HG03354 (cell line): ENCODE results near the gene PREX1.
A peak's percentile ranks its signal among the peaks of the same experiment; 100 is the strongest.

ENCODE experiments used
- ATAC-seq: cut with Tn5 transposase; IDR thresholded peaks from one replicate; pipeline ENCODE4 v1.9.1; 2021; ENCODE audit warnings: mild to moderate bottlenecking; ENCODE audit not compliant: unreplicated experiment, poor library complexity, severe bottlenecking

Gene PREX1

DNA sequence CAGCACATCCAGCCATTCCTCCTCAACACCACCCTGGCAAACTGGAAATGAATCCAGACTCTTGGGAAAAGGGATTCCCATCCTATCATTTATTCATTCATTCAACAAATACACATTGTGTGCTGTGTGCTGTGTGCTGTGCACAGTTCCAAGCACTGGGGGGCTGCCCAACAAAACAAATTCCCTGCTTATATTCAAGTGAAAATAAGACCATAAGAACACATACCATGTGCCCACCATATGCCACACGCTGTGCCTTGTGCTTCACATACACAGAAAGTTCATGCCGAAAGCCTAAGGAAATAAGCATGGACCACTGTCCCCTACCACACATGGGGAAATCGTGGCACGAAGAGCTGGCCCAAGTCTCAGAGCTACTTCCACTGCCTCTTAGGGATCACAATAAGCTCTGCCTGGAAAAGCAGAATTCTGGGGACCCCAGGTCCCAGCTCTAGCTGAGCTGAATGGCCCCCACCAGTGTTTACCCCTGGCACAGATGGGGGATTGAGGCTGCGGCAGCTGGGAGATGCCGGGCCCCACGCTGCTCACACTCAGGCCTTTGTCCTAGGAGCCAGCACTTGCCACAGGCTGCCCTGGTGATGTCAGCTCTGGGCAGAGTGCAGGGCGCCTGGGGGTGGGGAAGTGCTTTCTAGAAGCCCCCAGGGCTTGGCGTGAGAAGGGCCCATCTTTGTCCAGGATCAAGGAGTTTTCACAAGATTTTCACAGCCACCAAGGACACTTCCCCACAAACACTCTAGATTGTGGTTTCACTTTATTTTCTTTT is 99.6 kb downstream of the PREX1 start:
- no peak for ATAC-seq

- ATAC-seq = no peak
Measured at GRCh38 chr20:48727226-48727625, 100.6 kb downstream of the PREX1 start.

GRCh38 chr20:48725555-48725991 is 102.2 kb downstream of the PREX1 start:
- ATAC-seq = no peak

- no peak for ATAC-seq
Measured at GRCh38 chr20:48724891-48725554, 102.8 kb downstream of the PREX1 start.

DNA sequence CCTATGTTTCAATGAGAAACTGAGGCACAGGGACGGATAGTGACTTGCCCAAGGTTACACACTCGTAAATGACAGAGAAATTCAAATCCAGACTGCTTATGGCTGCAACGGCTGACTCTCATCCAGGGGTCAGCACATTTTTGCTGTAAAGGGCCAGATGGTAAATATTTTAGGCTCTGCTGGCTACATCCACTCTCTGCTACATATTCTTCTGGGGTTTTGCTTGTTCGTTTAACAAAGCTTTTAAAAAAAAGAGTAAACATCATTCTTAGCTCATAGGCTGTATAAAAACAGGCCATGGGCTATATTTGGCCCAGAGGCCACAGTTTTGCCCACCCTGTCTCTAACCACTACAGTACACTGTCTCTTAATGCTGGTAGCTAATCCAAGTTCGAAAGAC is 103.4 kb downstream of the PREX1 start:
- ATAC-seq = no peak

DNA sequence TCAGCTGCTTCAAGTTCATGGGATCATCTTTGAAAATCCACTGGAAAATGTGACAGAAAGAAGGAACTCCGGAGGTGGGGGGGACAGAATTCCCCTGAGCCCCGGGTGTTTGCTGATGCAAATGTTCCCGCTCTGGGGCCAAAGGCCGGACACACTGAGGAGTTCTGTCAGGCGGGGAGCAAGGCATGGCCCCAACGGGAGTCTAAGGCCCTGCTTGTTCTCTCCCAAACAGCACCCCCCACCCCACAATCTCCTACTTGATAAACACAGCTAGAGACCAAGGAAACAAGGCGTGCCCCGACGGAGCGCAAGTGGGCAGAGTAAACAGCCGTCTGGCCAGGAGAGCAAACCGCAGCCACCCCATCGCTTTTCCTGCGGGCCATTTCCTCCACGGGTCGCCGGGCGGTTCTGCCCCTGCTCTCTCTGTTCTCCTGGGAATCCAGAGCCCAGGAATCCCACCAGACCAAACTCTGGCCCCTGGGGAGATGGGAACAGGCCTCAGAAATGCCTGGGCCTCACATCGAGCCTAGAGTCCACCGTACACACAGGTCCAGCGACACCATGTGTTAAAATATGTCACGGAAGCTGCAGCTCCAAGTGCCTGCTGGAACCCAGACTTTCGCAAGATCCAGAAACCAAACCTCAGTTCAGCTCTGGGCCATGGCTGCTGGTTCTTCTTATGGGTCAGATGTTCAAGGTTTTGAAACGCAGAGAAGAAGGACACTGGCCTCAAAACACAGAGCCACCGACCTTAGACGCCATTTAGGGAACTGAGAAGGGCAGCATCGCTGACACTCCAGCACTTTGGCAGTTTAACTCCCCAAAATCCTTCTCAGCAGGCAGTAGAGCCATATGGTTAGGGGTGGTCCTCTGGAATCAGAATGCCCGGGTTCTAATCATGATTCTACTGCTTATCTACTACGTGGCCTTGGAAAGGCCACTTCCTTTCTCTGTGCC is 104.2 kb downstream of the PREX1 start:
- ATAC-seq = no peak

DNA sequence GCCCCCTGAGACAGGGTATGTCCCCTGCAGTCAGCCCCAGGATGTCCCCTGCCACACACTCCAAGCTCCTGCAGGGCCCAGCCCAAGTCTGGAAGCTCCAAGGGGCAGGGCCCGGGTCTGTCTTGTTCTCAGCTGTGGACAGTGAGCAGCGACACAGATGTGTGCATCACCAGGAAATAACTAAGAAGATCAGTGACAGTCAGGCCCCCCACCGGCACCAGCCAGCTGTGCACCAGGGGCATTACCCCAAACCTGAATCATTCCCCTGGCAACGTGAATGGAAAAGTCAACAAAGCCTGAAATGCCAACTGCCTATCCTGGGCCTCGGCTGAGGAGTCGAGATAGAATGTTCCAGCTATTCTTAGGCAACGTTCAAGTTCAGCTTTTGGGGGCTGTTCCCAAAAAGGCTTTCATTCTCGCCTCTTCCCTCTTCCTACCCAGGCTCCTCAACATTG is 105.0 kb downstream of the PREX1 start:
- ATAC-seq = peak; percentile 53

DNA sequence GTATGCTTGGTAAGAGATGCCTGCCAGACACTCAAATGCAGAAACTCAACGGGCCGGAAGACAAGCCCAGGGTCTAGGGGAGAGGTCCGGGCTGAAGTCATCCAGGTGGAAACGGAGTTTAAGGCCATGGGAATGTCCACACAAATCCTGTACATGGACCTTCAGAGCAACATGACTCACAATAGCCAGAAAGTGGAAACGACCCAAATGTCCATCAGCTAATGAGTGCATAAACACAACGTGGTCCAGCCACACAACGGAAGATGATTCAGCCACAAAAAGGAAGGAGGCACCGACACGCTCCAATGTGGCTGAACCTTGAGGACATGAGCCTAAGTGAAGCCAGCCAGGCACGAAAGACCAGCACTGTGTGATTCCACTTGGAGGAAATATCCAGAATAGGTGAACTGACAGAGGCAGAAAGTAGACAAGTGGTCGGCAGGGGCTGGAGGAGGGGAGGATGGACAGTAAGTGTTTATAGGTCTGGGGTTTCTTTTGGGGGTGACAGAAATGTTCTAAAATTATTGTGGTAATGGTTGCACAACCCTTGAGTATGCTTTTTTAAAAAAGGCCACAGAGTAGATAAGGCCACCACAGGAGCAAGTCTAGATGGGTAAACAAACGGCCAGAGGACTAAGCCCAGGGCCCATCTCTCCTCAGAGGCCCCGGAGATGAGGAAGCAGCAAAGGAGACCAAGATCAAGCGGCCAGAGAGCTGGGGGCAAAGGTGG is 105.6 kb downstream of the PREX1 start:
- ATAC-seq = peak; percentile 25

- ATAC-seq = no peak
Measured at GRCh38 chr20:48721324-48722001, 106.3 kb downstream of the PREX1 start.

DNA sequence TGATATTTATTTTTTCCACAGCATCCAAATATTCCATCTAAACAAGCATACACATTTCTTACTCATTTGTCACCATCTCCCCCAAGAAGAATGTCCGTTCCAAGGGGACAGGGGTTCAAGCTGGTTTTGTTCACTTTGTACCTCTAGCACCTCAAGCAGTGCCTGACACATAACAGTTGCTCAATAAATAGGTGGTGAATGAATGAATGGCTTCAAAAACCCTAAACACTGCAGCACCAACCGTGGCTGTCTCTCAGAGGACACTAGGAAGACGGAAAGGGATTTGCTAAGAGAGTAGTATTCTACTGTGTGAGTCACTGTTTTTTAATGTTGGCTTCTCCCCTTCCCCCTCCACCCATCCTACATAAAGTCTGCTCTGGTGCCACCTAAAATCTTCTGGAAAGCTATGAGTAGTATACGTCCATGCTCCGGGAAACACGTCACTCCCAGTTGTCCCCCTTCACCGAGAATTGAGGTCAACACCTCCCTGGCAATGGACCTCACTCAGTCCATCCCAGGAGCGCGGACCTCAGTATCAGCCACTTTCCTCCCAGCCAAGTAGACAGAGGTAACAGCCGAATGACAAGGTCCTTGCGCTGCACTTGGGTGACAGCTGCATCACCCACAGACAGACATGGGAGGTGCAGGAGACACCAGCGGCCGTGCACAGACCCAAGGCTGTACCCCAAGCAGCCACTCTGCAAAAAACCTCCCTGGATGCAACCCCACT is 107.4 kb downstream of the PREX1 start:
- no peak for ATAC-seq

DNA sequence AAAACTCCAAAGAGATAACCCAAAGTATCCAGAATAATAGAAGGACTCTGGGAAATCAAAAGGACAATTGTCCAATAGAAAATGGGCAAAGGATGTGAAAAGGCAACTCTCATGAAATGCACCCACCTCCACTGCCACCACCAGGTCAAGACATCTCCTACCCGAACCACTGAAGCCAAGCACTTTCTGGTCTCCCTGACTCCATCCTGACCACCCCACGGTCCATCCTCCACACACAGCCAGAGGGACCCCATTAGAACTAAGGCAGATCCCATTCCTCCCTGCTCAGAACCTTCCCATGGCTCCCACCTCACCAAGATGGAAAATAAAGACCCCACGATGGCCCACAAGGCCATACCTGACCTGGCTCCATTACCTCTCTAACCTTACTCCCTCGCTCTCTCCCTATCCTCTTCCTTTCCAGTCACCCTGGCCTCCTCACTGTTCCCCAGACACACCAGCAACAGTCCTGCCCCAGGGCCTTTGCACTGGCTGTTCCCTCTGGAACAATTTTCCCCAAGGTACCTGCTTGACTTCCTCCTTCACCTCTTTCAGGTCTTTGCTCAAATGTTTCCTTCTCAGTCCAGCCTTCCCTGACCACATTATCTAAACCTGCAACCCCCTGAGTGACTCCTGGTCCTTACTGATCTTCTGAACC is 108.1 kb downstream of the PREX1 start:
- no peak for ATAC-seq

- ATAC-seq = no peak
Measured at GRCh38 chr20:48718786-48719578, 108.8 kb downstream of the PREX1 start.

GRCh38 chr20:48717680-48718223 is 110.0 kb downstream of the PREX1 start:
- no peak for ATAC-seq

- ATAC-seq = no peak
Measured at GRCh38 chr20:48717095-48717672, 110.6 kb downstream of the PREX1 start.

GRCh38 chr20:48716541-48716940 is 111.3 kb downstream of the PREX1 start:
- no peak for ATAC-seq

GRCh38 chr20:48716086-48716485 is 111.7 kb downstream of the PREX1 start:
- ATAC-seq = no peak
